Mucosa of stomach (tissue), 1 donor: Measurements from ENCODE around the gene POLD2.
"Not testable (repeated sequence)": the region's sequence is repeated elsewhere in the genome, so short reads cannot be mapped to it uniquely, and the experiment has no call there.

Experiments
- H3K27me3 ChIP-seq: one replicate; pipeline ENCODE4 v1.7.0; 2013; ENCODE audit warnings: mild to moderate bottlenecking, low read length; ENCODE audit not compliant: control insufficient read depth, insufficient read depth
- H3K36me3 ChIP-seq: one replicate; pipeline ENCODE4 v1.7.0; 2013; ENCODE audit warnings: low read length; ENCODE audit not compliant: control insufficient read depth, insufficient read depth
- H3K4me1 ChIP-seq: one replicate; pipeline ENCODE4 v1.7.0; 2013; ENCODE audit warnings: mild to moderate bottlenecking, low read length; ENCODE audit not compliant: control insufficient read depth, insufficient read depth
- H3K4me3 ChIP-seq: one replicate; pipeline ENCODE4 v1.7.0; 2013; ENCODE audit warnings: low read length
- H3K9ac ChIP-seq: one replicate; pipeline ENCODE4 v1.7.0; 2013; ENCODE audit warnings: mild to moderate bottlenecking, low read length, moderate library complexity
- H3K9me3 ChIP-seq: one replicate; pipeline ENCODE4 v1.7.0; 2013; ENCODE audit warnings: mild to moderate bottlenecking, low read length, moderate library complexity; ENCODE audit not compliant: control insufficient read depth
- donor health status: Pancreatic carcinoma.

Gene POLD2

GRCh38 chr7:44123190-44124003 lies at the start of gene POLD2:
Gene POLD2, minus strand, starts transcription at chr7:44123548. Its CDS starts 1,495 bp downstream, at chr7:44122053.
- peaks cover 20% of the 10 kb centered on the region for H3K4me1 ChIP-seq
- H3K4me3 ChIP-seq, result peak within 1 kb of the TSS; percentile 66

GRCh38 chr7:44172803-44173424 lies 49.6 kb upstream of the POLD2 start:
- no peaks in the 10 kb centered on the region for H3K9me3 ChIP-seq
- H3K27me3 ChIP-seq, result no peaks in the 10 kb centered on the region
- H3K9ac ChIP-seq, result no peak overlapping the region
- H3K4me3 ChIP-seq, result no peak overlapping the region
- H3K4me1 ChIP-seq, result no peaks in the 10 kb centered on the region
- H3K36me3 ChIP-seq, result no peaks in the 10 kb centered on the region

More at GRCh38 chr7:44123190-44124003, at the start of gene POLD2:
- H3K9ac ChIP-seq, result peak within 1 kb of the TSS; percentile 67
- H3K9me3 ChIP-seq, result no peaks in the 10 kb centered on the region
- no peaks in the 10 kb centered on the region for H3K36me3 ChIP-seq
- H3K27me3 ChIP-seq, result no peaks in the 10 kb centered on the region

GRCh38 chr7:44172352-44172751 lies 49.0 kb upstream of the POLD2 start:
- Histone ChIP-seq H3K36me3 (no peaks in the 10 kb centered on the region), H3K27me3 (no peaks in the 10 kb centered on the region), H3K4me3 (no peak overlapping the region), H3K9ac (no peak overlapping the region), H3K4me1 (no peaks in the 10 kb centered on the region), H3K9me3 (no peaks in the 10 kb centered on the region)

- not testable (repeated sequence) for H3K4me3 ChIP-seq, H3K4me1 ChIP-seq, H3K36me3 ChIP-seq, H3K9ac ChIP-seq, H3K9me3 ChIP-seq, H3K27me3 ChIP-seq
Observed at GRCh38 chr7:44171901-44172300, 48.6 kb upstream of the POLD2 start.

GRCh38 chr7:44167920-44168319 lies 44.6 kb upstream of the POLD2 start:
- no peaks in the 10 kb centered on the region for H3K4me1 ChIP-seq
- H3K9me3 ChIP-seq, result no peaks in the 10 kb centered on the region

GRCh38 chr7:44163591-44163990 lies 40.2 kb upstream of the POLD2 start:
- H3K9me3 ChIP-seq, result no peaks in the 10 kb centered on the region
- no peak overlapping the region for H3K9ac ChIP-seq
- no peaks in the 10 kb centered on the region for H3K36me3 ChIP-seq
- no peaks in the 10 kb centered on the region for H3K27me3 ChIP-seq
- no peaks in the 10 kb centered on the region for H3K4me1 ChIP-seq
- H3K4me3 ChIP-seq, result no peak overlapping the region

More at GRCh38 chr7:44167920-44168319, 44.6 kb upstream of the POLD2 start:
- H3K27me3 ChIP-seq, result no peaks in the 10 kb centered on the region
- no peak overlapping the region for H3K9ac ChIP-seq
- H3K36me3 ChIP-seq, result no peaks in the 10 kb centered on the region
- no peak overlapping the region for H3K4me3 ChIP-seq

GRCh38 chr7:44162785-44163395 lies 39.5 kb upstream of the POLD2 start:
- Histone ChIP-seq H3K4me1 (no peaks in the 10 kb centered on the region), H3K4me3 (no peak overlapping the region), H3K9me3 (no peaks in the 10 kb centered on the region), H3K27me3 (no peaks in the 10 kb centered on the region), H3K36me3 (no peaks in the 10 kb centered on the region), H3K9ac (no peak overlapping the region)

- Histone ChIP-seq H3K36me3 (no peaks in the 10 kb centered on the region), H3K9me3 (no peaks in the 10 kb centered on the region), H3K4me3 (no peak overlapping the region), H3K27me3 (no peaks in the 10 kb centered on the region), H3K4me1 (no peaks in the 10 kb centered on the region), H3K9ac (no peak overlapping the region)
Observed at GRCh38 chr7:44162179-44162578, 38.8 kb upstream of the POLD2 start.

- Histone ChIP-seq H3K9me3 (no peaks in the 10 kb centered on the region), H3K9ac (no peak overlapping the region)
Observed at GRCh38 chr7:44161371-44161770, 38.0 kb upstream of the POLD2 start.

GRCh38 chr7:44159824-44160630 lies 36.7 kb upstream of the POLD2 start:
- H3K36me3 ChIP-seq, result no peaks in the 10 kb centered on the region
- H3K27me3 ChIP-seq, result no peaks in the 10 kb centered on the region
- no peak overlapping the region for H3K4me3 ChIP-seq
- no peak overlapping the region for H3K9ac ChIP-seq
- no peaks in the 10 kb centered on the region for H3K9me3 ChIP-seq
- no peaks in the 10 kb centered on the region for H3K4me1 ChIP-seq

More at GRCh38 chr7:44161371-44161770, 38.0 kb upstream of the POLD2 start:
- Histone ChIP-seq H3K4me1 (no peaks in the 10 kb centered on the region), H3K27me3 (no peaks in the 10 kb centered on the region), H3K4me3 (no peak overlapping the region), H3K36me3 (no peaks in the 10 kb centered on the region)

GRCh38 chr7:44158873-44159631 lies 35.7 kb upstream of the POLD2 start:
- Histone ChIP-seq H3K9ac (no peak overlapping the region), H3K4me1 (no peaks in the 10 kb centered on the region), H3K4me3 (no peak overlapping the region), H3K9me3 (no peaks in the 10 kb centered on the region), H3K36me3 (no peaks in the 10 kb centered on the region), H3K27me3 (no peaks in the 10 kb centered on the region)
